Peyer's patch (tissue), 4 donors: Measurements from ENCODE around the gene FMO5. TPM values are rescaled to one million over a fixed set of nuclear protein-coding genes. Genes with fewer than 3 reads are reported as not detected.

Experiments
- DNase-seq, 3 donors: peaks; one replicate each; pipeline ENCODE4 v3.0.0-alpha.2; 2017 to 2019
- H3K27ac ChIP-seq, 4 donors: fragments of 200-600 bp; sonication (generic); one replicate each; pipeline ENCODE4 v1.5.1; 2016 to 2019
- H3K27me3 ChIP-seq, 2 donors: fragments of 200-600 bp; sonication (generic); one replicate each; pipeline ENCODE4 v1.5.1; 2019
- H3K36me3 ChIP-seq, 3 donors: fragments of 200-600 bp; sonication (generic); one replicate each; pipeline ENCODE4 v1.5.1; 2016 to 2019
- H3K4me1 ChIP-seq, 4 donors: fragments of 200-600 bp; sonication (generic); one replicate each; pipeline ENCODE4 v1.5.1; 2016 to 2019
- H3K4me3 ChIP-seq, 4 donors: fragments of 200-600 bp; sonication (generic); 1 replicate in 3 of 4; 2 replicates in 1 of 4; pipeline ENCODE4 v1.5.1; 2016 to 2019; ENCODE audit warnings: mild to moderate bottlenecking in 1 of 4
- H3K9me3 ChIP-seq, 4 donors: fragments of 200-600 bp; sonication (generic); one replicate each; pipeline ENCODE4 v1.5.1; 2016 to 2019; ENCODE audit warnings: mild to moderate bottlenecking in 1 of 4
- CTCF ChIP-seq, 6 experiments: fragments of 450-650 bp in 4 of 6; fragments of 200-600 bp in 2 of 6; sonication (generic) in 1 of 6; IDR thresholded peaks; one replicate each; pipeline ENCODE4 v1.5.1; 2017 to 2019; ENCODE audit warnings: antibody characterized with exemption in 6 of 6, mild to moderate bottlenecking in 3 of 6, moderate library complexity in 1 of 6
- POLR2A ChIP-seq, 2 donors: fragments of 450-650 bp; IDR thresholded peaks; one replicate each; pipeline ENCODE4 v1.5.1; 2017; ENCODE audit warnings: antibody characterized with exemption in 2 of 2, mild to moderate bottlenecking in 2 of 2, moderate library complexity in 2 of 2
- total RNA-seq, 4 donors: library from RNA; depleted of rRNA; stranded (reverse); fragments of >200 nt; gene quantifications; one replicate each; pipeline ENCODE4 v1.1.0, GENCODE V29; 2016

The FMO5 gene
- total RNA-seq, 4 donors from 2014 or later, result 31.4 to 156 (median 127) TPM

- Histone ChIP-seq H3K27me3 (no peaks in the 10 kb centered on the region), H3K4me3 (no peak overlapping the region), H3K9me3 (no peaks in the 10 kb centered on the region), H3K27ac (no peak overlapping the region), H3K4me1 (peaks cover 0 to 37% (median 0%) of the 10 kb centered on the region in 4 donors), H3K36me3 (peaks cover 0 to 13% (median 0%) of the 10 kb centered on the region in 3 donors)
- TF ChIP-seq POLR2A (IDR thresholded peaks at IDR 0.05), result no peak
- DNase-seq, result no peak
These were observed 10.8 kb downstream of the FMO5 start for GRCh38 chr1:147214325-147214724.

- H3K36me3 ChIP-seq, result peaks cover 0 to 13% (median 0%) of the 10 kb centered on the region in 3 donors
- H3K27ac ChIP-seq, result no peak overlapping the region
These were observed 11.9 kb downstream of the FMO5 start for GRCh38 chr1:147213271-147213670.

GRCh38 chr1:147211577-147211976 is 13.6 kb downstream of the FMO5 start:
- no peak for TF ChIP-seq POLR2A (IDR thresholded peaks at IDR 0.05)
- no peak for TF ChIP-seq CTCF (IDR thresholded peaks at IDR 0.05)
- Histone ChIP-seq H3K4me3 (no peak overlapping the region), H3K36me3 (peaks cover 0 to 22% (median 0%) of the 10 kb centered on the region in 3 donors), H3K27ac (no peak overlapping the region), H3K9me3 (no peaks in the 10 kb centered on the region), H3K27me3 (no peaks in the 10 kb centered on the region), H3K4me1 (peaks cover 0 to 37% (median 0%) of the 10 kb centered on the region in 4 donors)
- no peak for DNase-seq

More at GRCh38 chr1:147213271-147213670, 11.9 kb downstream of the FMO5 start:
- H3K27me3 ChIP-seq, result no peaks in the 10 kb centered on the region
- peaks cover 0 to 37% (median 0%) of the 10 kb centered on the region in 4 donors for H3K4me1 ChIP-seq
- no peak for TF ChIP-seq CTCF (IDR thresholded peaks at IDR 0.05)
- no peak for TF ChIP-seq POLR2A (IDR thresholded peaks at IDR 0.05)
- no peak overlapping the region for H3K4me3 ChIP-seq
- no peak for DNase-seq
- H3K9me3 ChIP-seq, result no peaks in the 10 kb centered on the region

GRCh38 chr1:147210987-147211386 is 14.2 kb downstream of the FMO5 start:
- H3K36me3 ChIP-seq, result peaks cover 0 to 22% (median 0%) of the 10 kb centered on the region in 3 donors
- H3K27me3 ChIP-seq, result no peaks in the 10 kb centered on the region
- no peak for DNase-seq
- peaks cover 0 to 37% (median 0%) of the 10 kb centered on the region in 4 donors for H3K4me1 ChIP-seq
- TF ChIP-seq CTCF (IDR thresholded peaks at IDR 0.05) (no peak), POLR2A (IDR thresholded peaks at IDR 0.05) (no peak)
- no peak overlapping the region for H3K4me3 ChIP-seq
- no peak overlapping the region for H3K27ac ChIP-seq
- H3K9me3 ChIP-seq, result no peaks in the 10 kb centered on the region

- Histone ChIP-seq H3K27ac (peak overlapping the region in 2 of 4 donors; percentile 46 to 52), H3K27me3 (no peaks in the 10 kb centered on the region), H3K4me1 (peaks cover 0 to 31% (median 0%) of the 10 kb centered on the region in 4 donors)
These were observed 15.0 kb downstream of the FMO5 start for GRCh38 chr1:147209825-147210821.

More at GRCh38 chr1:147209825-147210821, 15.0 kb downstream of the FMO5 start:
- H3K4me3 ChIP-seq, result no peak overlapping the region
- H3K9me3 ChIP-seq, result no peaks in the 10 kb centered on the region
- TF ChIP-seq POLR2A (IDR thresholded peaks at IDR 0.05) (no peak), CTCF (IDR thresholded peaks at IDR 0.05) (no peak)
- H3K36me3 ChIP-seq, result peaks cover 0 to 26% (median 0%) of the 10 kb centered on the region in 3 donors
- DNase-seq, result no peak
